ENCODE measurements around the gene ARHGAP22. TPM values are rescaled to one million over a fixed set of nuclear protein-coding genes. Genes with fewer than 3 reads are reported as not detected.

The ARHGAP22 gene
- total RNA-seq, 1 donor from 2014 or later, result 1.0 TPM

DNA sequence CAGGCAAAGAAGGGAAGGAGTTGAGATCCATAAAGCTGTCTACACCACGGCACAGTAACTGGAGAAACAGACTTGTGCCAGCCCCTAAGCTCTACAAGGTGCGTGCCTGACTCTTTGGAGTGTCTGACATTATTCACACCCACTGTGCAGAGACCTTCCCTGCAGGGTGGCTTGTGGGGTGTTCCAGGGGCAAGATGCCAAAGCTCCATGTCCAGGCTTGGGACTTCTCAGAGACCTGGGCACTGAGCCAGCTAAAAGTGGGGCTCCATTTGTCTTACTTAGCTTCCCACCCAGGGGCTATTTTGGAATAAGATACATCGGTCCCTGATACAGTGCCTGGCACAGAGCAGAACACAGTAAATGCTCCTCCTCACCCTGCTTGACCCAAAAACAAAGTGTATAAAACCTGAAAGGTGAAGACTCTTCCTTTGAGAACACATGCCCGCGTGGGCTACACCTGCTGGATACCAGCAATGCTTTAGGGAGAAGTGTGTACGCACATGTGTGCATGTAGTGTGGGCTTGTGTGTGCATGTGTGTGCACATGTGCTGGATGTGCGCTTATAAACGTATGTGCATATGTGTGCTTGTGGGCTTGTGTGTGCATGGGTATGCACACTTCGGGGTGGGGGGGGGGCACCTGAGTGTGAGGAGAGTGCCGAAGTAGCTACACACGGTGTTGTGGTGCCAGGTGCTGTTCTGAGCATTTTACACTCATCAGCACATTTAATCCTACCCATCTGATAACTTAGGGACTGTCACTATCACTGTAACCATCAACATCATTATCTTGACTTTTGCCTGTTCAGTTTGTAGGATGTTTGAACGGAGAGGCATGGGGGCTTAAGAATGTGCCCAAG is 143.0 kb downstream of the ARHGAP22 start:
- H3K36me3 ChIP-seq (ENCODE audit: control insufficient read depth in 3 of 3, insufficient read depth in 3 of 3, low read length in 3 of 3), result no peaks in the 10 kb centered on the region
- H3K9ac ChIP-seq (ENCODE audit: low read depth in 1 of 3, low read length in 3 of 3), result no peak overlapping the region
- no peak overlapping the region for H3K4me3 ChIP-seq (ENCODE audit: low read length in 3 of 3)
- H3K27me3 ChIP-seq (ENCODE audit: control insufficient read depth in 3 of 3, insufficient read depth in 3 of 3, low read length in 3 of 3), result peaks cover 2 to 11% (median 2%) of the 10 kb centered on the region in 3 donors
- H3K9me3 ChIP-seq (ENCODE audit: control insufficient read depth in 3 of 3, low read length in 3 of 3), result no peaks in the 10 kb centered on the region
- H3K4me1 ChIP-seq (ENCODE audit: control insufficient read depth in 3 of 3, insufficient read depth in 3 of 3, low read length in 3 of 3), result peaks cover 15 to 26% (median 18%) of the 10 kb centered on the region in 3 donors
- H3K27ac ChIP-seq (ENCODE audit: low read depth, low read length), result no peak overlapping the region

DNA sequence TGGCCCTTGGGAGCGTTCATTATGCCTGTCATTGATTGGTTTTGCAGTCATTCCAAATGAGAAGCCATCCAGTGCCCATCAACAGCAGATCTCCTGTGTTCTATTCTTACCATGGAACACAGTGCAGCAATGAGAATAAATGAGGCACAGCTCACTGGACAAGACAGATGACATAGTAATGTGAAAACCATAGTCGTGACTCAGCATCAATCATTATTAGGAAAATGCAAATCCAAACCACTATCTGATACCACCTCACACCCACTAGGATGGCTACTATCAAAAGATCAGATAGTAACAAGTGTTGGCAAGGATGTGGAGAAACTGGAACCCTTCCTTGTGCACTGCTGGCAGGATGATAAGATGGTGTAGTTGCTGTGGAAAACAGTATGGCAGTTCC is 144.7 kb downstream of the ARHGAP22 start:
- Histone ChIP-seq H3K4me3 (ENCODE audit: low read length in 3 of 3) (no peak overlapping the region), H3K9me3 (ENCODE audit: control insufficient read depth in 3 of 3, low read length in 3 of 3) (no peaks in the 10 kb centered on the region), H3K9ac (ENCODE audit: low read depth in 1 of 3, low read length in 3 of 3) (no peak overlapping the region), H3K36me3 (ENCODE audit: control insufficient read depth in 3 of 3, insufficient read depth in 3 of 3, low read length in 3 of 3) (no peaks in the 10 kb centered on the region), H3K27me3 (ENCODE audit: control insufficient read depth in 3 of 3, insufficient read depth in 3 of 3, low read length in 3 of 3) (peaks cover 0 to 3% (median 0%) of the 10 kb centered on the region in 3 donors), H3K27ac (ENCODE audit: low read depth, low read length) (no peak overlapping the region), H3K4me1 (ENCODE audit: control insufficient read depth in 3 of 3, insufficient read depth in 3 of 3, low read length in 3 of 3) (peaks cover 6 to 27% (median 6%) of the 10 kb centered on the region in 3 donors)

DNA sequence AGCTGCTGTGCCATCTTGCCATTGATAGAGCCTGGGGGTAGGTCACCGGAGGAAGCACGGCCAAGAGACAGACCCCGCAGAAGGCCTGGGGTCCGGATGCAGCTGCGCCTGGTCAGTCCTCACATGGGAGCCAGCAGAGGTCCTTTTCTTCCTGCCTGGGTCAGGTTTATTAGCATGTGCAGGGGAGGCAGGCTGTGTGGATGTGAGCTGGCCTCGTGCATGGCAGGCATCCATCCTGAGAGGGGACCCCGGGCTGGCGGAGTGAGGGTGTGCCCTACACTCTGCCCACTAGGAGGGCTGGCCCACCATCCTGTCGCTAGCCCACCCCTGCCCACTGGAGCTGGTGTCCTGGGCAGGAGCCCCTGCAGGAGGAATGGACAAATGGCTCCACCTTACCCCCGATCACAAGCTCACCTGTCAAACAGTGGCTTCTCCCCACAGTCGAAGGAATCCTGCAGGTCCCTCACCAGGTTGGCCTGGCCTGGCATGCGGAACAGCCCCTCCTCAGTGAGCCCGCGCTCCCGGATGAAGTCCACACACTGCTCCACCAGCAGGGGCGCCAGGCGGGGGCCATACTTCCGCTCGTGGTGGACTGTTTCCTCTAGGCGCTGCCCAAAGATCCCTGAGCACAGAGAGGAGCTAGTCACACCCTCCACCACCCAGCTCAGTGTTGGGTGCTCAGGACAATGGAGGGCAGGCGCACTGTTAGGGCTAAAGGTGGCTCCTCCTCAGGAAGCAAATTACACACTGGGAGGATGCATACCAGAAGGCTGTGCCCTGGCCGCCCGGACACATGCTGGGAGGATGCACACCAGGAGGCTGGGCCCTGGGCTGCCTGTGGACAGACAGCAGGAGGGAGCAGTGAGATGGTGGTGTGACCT is 145.4 kb downstream of the ARHGAP22 start:
- Histone ChIP-seq H3K4me3 (ENCODE audit: low read length in 3 of 3) (no peak overlapping the region), H3K36me3 (ENCODE audit: control insufficient read depth in 3 of 3, insufficient read depth in 3 of 3, low read length in 3 of 3) (no peaks in the 10 kb centered on the region), H3K27ac (ENCODE audit: low read depth, low read length) (no peak overlapping the region), H3K4me1 (ENCODE audit: control insufficient read depth in 3 of 3, insufficient read depth in 3 of 3, low read length in 3 of 3) (peaks cover 0 to 25% (median 6%) of the 10 kb centered on the region in 3 donors), H3K9ac (ENCODE audit: low read depth in 1 of 3, low read length in 3 of 3) (no peak overlapping the region), H3K9me3 (ENCODE audit: control insufficient read depth in 3 of 3, low read length in 3 of 3) (no peaks in the 10 kb centered on the region), H3K27me3 (ENCODE audit: control insufficient read depth in 3 of 3, insufficient read depth in 3 of 3, low read length in 3 of 3) (peaks cover 0 to 3% (median 0%) of the 10 kb centered on the region in 3 donors)

DNA sequence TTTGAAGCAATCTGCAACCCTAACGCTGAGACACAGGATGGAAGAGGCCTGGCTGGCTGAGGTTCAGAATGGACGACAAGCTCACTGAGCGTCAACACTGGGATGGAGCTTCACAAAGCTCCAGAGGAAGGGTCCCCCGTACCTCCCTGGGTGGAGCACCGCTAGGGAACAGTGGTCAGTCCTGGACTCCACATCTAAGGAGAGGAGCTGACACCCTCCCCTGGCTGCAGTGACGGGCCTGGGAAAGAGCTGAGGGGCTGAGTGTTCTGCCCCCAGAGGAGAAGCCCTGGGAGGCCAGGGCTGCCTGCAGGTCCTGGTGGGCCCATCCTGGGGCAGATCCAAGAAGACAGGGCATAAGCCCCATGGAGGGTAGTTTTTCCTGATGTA is 146.2 kb downstream of the ARHGAP22 start:
- Histone ChIP-seq H3K27me3 (ENCODE audit: control insufficient read depth in 3 of 3, insufficient read depth in 3 of 3, low read length in 3 of 3) (peaks cover 0 to 3% (median 0%) of the 10 kb centered on the region in 3 donors), H3K9ac (ENCODE audit: low read depth in 1 of 3, low read length in 3 of 3) (no peak overlapping the region), H3K27ac (ENCODE audit: low read depth, low read length) (no peak overlapping the region)

DNA sequence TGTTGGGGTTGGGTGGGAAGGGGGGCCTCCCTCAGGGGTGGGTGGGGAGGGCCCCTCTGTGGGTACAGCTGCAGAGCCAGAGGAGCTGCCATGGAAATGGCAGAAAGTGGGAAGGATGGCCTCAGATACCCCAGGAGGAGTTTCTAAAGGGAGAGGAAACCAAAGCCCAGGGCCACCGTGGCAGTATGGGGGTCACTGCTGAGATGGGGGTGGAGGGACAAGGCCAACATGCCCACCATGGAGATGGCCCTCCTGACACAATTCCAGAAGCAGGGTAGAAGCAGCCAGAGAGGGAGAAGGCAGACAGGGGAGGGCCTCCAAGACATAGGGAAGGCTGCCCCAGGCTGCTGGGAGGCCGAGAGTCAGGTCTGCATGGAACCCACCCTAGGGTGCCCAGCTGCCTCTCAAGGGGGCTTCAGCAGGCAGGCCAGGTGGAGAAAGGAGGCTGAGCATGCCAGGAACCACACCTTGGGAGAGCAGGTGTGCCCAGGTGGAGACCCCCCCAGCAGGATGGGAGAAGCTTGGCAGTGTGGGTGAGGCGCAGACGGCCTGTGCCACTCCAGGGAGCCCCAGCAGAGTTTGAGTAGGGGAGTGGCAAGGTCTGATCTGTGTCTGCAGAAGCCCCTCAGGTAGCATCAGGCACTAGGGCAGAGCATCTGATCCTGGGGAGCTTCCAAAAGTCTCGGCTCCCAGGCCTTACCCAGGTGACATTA is 146.8 kb downstream of the ARHGAP22 start:
- Histone ChIP-seq H3K4me1 (ENCODE audit: control insufficient read depth in 3 of 3, insufficient read depth in 3 of 3, low read length in 3 of 3) (peaks cover 0 to 21% (median 6%) of the 10 kb centered on the region in 3 donors), H3K9me3 (ENCODE audit: control insufficient read depth in 3 of 3, low read length in 3 of 3) (no peaks in the 10 kb centered on the region), H3K27ac (ENCODE audit: low read depth, low read length) (no peak overlapping the region), H3K27me3 (ENCODE audit: control insufficient read depth in 3 of 3, insufficient read depth in 3 of 3, low read length in 3 of 3) (peaks cover 0 to 3% (median 0%) of the 10 kb centered on the region in 3 donors), H3K36me3 (ENCODE audit: control insufficient read depth in 3 of 3, insufficient read depth in 3 of 3, low read length in 3 of 3) (no peaks in the 10 kb centered on the region), H3K9ac (ENCODE audit: low read depth in 1 of 3, low read length in 3 of 3) (no peak overlapping the region), H3K4me3 (ENCODE audit: low read length in 3 of 3) (no peak overlapping the region)

More for the DNA sequence above, 146.2 kb downstream of the ARHGAP22 start:
- Histone ChIP-seq H3K36me3 (ENCODE audit: control insufficient read depth in 3 of 3, insufficient read depth in 3 of 3, low read length in 3 of 3) (no peaks in the 10 kb centered on the region), H3K9me3 (ENCODE audit: control insufficient read depth in 3 of 3, low read length in 3 of 3) (no peaks in the 10 kb centered on the region), H3K4me1 (ENCODE audit: control insufficient read depth in 3 of 3, insufficient read depth in 3 of 3, low read length in 3 of 3) (peaks cover 0 to 21% (median 6%) of the 10 kb centered on the region in 3 donors), H3K4me3 (ENCODE audit: low read length in 3 of 3) (no peak overlapping the region)

DNA sequence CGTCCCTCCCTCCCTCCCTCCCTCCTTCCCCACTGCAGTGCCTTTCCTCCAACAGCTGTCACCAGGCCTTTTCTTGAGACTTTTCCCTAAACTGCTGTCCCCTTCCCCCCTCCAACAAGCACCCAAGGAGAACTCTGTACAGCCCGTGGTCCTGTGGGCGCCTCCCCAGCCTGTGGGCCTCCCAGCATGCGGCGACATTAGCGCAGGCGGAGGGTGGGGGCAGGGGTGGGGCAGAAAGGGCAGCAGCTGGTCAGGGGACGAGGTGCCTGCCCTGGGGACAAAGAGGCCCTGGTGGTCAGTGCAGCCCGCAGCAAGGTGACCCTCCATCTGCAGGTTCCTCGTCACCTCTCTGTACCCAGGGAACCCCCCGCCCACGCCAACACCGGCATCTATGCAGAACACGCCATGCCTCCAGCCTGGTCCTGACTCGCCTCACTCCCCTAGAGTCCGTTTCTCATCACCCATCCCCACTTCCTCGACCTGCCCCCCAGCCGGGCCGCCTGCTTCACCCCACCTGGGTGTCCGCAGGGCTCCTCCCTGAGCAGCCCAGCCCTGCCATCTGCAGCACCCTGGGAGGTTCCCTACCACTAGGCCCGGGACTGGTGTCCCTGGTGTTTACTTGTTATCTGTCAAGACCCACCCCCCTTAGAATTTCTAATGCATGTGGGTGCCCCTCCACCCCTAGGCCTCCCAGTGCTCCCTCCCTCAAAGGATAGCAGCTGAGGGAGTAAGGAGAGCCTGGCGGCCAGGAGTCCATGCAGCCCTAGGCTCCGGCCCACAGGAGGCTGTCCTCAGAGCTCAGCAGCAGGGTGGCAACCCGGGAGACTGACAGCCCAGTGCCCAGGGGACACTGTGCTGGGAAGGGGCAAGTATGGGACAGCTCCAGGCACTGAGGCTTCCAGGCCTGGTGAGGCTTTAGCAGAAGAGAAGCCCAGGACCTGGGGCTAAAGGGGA is 147.8 kb downstream of the ARHGAP22 start:
- Histone ChIP-seq H3K4me3 (ENCODE audit: low read length in 3 of 3) (no peak overlapping the region), H3K9me3 (ENCODE audit: control insufficient read depth in 3 of 3, low read length in 3 of 3) (no peaks in the 10 kb centered on the region), H3K36me3 (ENCODE audit: control insufficient read depth in 3 of 3, insufficient read depth in 3 of 3, low read length in 3 of 3) (no peaks in the 10 kb centered on the region), H3K27me3 (ENCODE audit: control insufficient read depth in 3 of 3, insufficient read depth in 3 of 3, low read length in 3 of 3) (peaks cover 0 to 3% (median 0%) of the 10 kb centered on the region in 3 donors), H3K27ac (ENCODE audit: low read depth, low read length) (no peak overlapping the region), H3K4me1 (ENCODE audit: control insufficient read depth in 3 of 3, insufficient read depth in 3 of 3, low read length in 3 of 3) (peaks cover 0 to 21% (median 6%) of the 10 kb centered on the region in 3 donors), H3K9ac (ENCODE audit: low read depth in 1 of 3, low read length in 3 of 3) (no peak overlapping the region)

DNA sequence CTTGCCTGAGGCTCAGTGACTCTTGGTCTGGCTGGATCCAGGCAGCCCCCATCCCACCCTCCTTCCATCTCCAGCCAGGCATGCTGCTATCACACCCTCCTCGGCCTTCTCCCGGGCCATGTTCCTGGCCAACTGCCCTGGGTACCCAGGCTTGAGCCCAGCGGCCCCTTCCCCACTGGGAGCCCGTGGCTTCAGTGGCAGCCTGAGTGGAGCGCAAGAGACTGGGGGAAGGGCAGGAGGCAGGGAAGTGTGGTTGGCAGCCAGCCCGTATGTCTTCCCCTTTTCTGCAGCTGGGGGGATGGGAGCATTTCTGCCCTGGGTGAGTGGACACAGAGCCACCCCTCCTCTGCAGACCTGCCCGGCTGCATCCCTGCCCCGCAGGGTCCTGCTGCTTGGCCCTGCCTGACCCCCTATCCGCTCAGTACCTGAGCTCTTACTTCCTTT is 148.5 kb downstream of the ARHGAP22 start:
- Histone ChIP-seq H3K4me3 (ENCODE audit: low read length in 3 of 3) (no peak overlapping the region), H3K4me1 (ENCODE audit: control insufficient read depth in 3 of 3, insufficient read depth in 3 of 3, low read length in 3 of 3) (peaks cover 0 to 21% (median 6%) of the 10 kb centered on the region in 3 donors), H3K9ac (ENCODE audit: low read depth in 1 of 3, low read length in 3 of 3) (no peak overlapping the region), H3K27ac (ENCODE audit: low read depth, low read length) (no peak overlapping the region), H3K9me3 (ENCODE audit: control insufficient read depth in 3 of 3, low read length in 3 of 3) (no peaks in the 10 kb centered on the region), H3K27me3 (ENCODE audit: control insufficient read depth in 3 of 3, insufficient read depth in 3 of 3, low read length in 3 of 3) (peaks cover 0 to 3% (median 0%) of the 10 kb centered on the region in 3 donors), H3K36me3 (ENCODE audit: control insufficient read depth in 3 of 3, insufficient read depth in 3 of 3, low read length in 3 of 3) (no peaks in the 10 kb centered on the region)

DNA sequence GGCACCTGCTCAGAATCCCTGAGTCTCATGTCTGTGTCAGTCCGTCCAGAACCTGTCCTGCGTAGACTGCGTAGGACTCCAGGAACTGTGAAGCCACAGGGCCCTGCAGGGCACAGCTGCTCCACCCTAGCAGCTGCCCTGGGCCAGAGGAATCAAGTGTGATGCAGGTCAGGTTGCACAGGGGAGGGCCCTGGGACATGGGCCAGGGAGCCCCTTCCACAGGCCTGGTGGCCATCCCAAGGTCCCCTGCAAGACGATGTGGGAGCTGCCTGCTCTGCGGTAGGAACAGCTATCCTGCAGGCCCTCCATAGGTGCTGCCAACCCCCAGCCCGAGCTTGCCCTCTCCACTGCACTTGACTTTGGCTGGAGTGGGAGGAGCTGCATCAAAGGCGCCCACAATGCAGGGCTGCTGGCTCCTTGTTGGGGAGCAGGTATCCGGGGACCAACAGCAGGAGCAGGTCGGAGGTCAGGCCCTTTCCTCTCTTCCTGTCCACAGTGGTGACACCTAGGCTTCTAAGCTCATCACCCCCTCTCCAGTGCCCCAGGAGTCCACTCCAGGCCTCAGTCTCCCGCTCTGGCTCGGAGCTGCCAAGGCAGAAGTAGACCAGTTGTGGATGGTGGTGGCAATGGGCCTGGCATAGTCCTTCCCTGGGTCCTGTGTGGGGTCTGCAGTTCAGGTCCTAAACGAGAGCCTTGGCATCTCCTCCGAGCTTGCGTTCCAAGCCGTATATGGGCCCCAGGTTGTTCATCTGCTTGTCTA is 149.3 kb downstream of the ARHGAP22 start:
- Histone ChIP-seq H3K9ac (ENCODE audit: low read depth in 1 of 3, low read length in 3 of 3) (no peak overlapping the region), H3K4me1 (ENCODE audit: control insufficient read depth in 3 of 3, insufficient read depth in 3 of 3, low read length in 3 of 3) (peaks cover 0 to 21% (median 6%) of the 10 kb centered on the region in 3 donors), H3K27ac (ENCODE audit: low read depth, low read length) (no peak overlapping the region), H3K9me3 (ENCODE audit: control insufficient read depth in 3 of 3, low read length in 3 of 3) (no peaks in the 10 kb centered on the region), H3K27me3 (ENCODE audit: control insufficient read depth in 3 of 3, insufficient read depth in 3 of 3, low read length in 3 of 3) (peaks cover 0 to 3% (median 0%) of the 10 kb centered on the region in 3 donors), H3K36me3 (ENCODE audit: control insufficient read depth in 3 of 3, insufficient read depth in 3 of 3, low read length in 3 of 3) (no peaks in the 10 kb centered on the region), H3K4me3 (ENCODE audit: low read length in 3 of 3) (no peak overlapping the region)
